ENCODE measurements around the gene SLC38A6. TPM values are rescaled to one million over a fixed set of nuclear protein-coding genes. Genes with fewer than 3 reads are reported as not detected.

The SLC38A6 gene
- total RNA-seq, 2 experiments from 2014 or later: 9.4 to 10.0 TPM

DNA sequence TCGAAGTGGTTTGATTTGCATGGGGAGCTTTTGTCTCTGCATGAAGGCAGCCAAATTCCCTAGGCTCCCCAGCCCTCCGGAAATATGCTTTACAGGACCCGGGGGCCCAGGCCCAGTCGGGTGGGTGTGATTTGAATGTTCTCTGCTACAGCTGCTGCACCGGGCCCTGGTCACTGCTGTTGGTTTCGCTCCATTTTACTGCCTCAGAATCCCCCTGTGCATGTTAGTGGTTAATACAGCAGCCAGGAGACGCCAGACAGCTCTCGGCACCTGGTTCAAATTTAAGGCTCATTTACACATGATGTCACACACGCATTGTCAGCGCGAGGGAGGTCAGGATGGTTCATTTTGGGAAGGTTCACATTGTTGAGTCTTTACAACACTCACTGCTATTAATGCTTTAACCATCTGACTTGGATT is 99.6 kb downstream of the SLC38A6 start:
- Histone ChIP-seq H3K4me1 (ENCODE audit: insufficient read depth, low read length) (no peaks in the 10 kb centered on the region), H3K27me3 (ENCODE audit: control insufficient read depth in 1 of 2, insufficient read depth in 2 of 2, low read length in 2 of 2) (no peaks in the 10 kb centered on the region), H3K36me3 (ENCODE audit: insufficient read depth, low read length) (no peaks in the 10 kb centered on the region), H3K27ac (ENCODE audit: low read depth in 1 of 2, low read length in 2 of 2) (no peak overlapping the region), H3K4me3 (ENCODE audit: low read length) (no peak overlapping the region), H3K9me3 (ENCODE audit: control insufficient read depth in 1 of 2, insufficient read depth in 1 of 2, low read length in 2 of 2) (no peaks in the 10 kb centered on the region)
- no peak for ATAC-seq (ENCODE audit: poor library complexity)
- no peak overlapping the region for H3K27ac Mint-ChIP-seq
- no peaks in the 10 kb centered on the region for H3K27me3 Mint-ChIP-seq
- H3K4me1 Mint-ChIP-seq (ENCODE audit: low read depth): no peaks in the 10 kb centered on the region
- no peak for DNase-seq
- TF ChIP-seq, protein P1, sequence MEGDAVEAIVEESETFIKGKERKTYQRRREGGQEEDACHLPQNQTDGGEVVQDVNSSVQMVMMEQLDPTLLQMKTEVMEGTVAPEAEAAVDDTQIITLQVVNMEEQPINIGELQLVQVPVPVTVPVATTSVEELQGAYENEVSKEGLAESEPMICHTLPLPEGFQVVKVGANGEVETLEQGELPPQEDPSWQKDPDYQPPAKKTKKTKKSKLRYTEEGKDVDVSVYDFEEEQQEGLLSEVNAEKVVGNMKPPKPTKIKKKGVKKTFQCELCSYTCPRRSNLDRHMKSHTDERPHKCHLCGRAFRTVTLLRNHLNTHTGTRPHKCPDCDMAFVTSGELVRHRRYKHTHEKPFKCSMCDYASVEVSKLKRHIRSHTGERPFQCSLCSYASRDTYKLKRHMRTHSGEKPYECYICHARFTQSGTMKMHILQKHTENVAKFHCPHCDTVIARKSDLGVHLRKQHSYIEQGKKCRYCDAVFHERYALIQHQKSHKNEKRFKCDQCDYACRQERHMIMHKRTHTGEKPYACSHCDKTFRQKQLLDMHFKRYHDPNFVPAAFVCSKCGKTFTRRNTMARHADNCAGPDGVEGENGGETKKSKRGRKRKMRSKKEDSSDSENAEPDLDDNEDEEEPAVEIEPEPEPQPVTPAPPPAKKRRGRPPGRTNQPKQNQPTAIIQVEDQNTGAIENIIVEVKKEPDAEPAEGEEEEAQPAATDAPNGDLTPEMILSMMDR (IDR thresholded peaks at IDR 0.05): no peak
- CTCF ChIA-PET: no interaction called here
- H3K36me3 Mint-ChIP-seq (ENCODE audit: low read depth): peaks cover 26% of the 10 kb centered on the region
- H3K9me3 Mint-ChIP-seq: peaks cover 4% of the 10 kb centered on the region
- H3K4me3 Mint-ChIP-seq: no peak overlapping the region
- POLR2A ChIA-PET: no interaction called here
- intact Hi-C loops (cut with DNase I, micrococcal nuclease): no loop called here

DNA sequence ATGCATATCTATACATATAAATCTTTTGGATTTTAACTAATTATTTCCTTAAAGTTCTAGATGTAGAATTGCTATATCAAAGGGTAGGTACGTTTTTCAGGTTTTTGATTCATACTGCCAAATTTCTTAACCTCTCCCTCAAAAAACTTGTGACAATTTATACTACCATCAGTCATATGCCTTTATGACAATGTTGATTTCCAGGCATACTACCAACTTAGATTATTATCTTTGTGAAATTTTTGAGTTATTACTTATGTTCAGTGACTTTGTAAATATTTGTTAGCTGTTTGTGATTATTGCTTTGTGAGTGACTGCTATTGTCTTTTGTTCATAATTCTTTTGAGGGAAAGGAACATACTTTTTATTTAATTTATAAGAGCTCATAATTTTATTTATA is 107.0 kb downstream of the SLC38A6 start:
- no peaks in the 10 kb centered on the region for H3K27me3 Mint-ChIP-seq

DNA sequence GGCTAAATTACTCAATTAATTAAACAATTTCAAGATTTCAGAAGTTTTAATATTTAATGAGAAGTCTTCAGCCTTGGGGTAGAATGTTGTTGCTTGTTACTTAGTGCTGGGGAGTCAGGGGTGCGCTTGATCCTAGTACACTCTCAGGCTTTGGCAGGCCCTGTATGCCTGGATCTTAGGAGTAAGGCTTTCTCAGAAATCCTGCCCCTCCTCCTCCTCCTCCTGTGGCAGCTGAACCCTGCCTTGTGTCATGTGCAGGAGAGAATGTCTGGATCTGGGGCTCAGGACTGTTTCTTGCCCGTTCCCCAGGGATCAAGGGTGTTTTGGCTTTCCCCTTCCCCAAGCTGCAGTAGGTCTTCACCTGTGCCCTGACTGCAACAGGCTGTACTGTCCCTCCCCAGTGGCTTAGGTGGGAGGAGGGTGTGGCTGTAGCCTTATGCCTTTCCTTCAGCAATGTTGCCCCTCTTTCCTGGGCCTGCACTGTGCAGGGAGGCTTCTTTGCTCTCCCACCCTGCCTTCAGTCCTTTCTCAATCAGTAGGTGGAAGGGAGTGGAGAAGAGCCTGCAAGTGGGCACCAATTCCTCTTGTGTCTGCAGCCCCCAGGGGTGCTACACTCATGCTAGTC is 108.2 kb downstream of the SLC38A6 start:
- no peaks in the 10 kb centered on the region for H3K4me1 Mint-ChIP-seq (ENCODE audit: low read depth)

More for the DNA sequence above, 107.0 kb downstream of the SLC38A6 start:
- Mint-ChIP-seq H3K36me3 (ENCODE audit: low read depth) (peaks cover 15% of the 10 kb centered on the region), H3K9me3 (peaks cover 7% of the 10 kb centered on the region), H3K4me1 (ENCODE audit: low read depth) (no peaks in the 10 kb centered on the region), H3K27ac (no peak overlapping the region), H3K4me3 (no peak overlapping the region)
- DNase-seq (no peak), ATAC-seq (ENCODE audit: poor library complexity) (no peak)
- TF ChIP-seq, protein P1 (IDR thresholded peaks at IDR 0.05): no peak
- POLR2A ChIA-PET: no interaction called here
- intact Hi-C loops (cut with DNase I, micrococcal nuclease): no loop called here
- CTCF ChIA-PET: no interaction called here
- no peaks in the 10 kb centered on the region for H3K4me1 ChIP-seq (ENCODE audit: insufficient read depth, low read length)
- H3K9me3 ChIP-seq (ENCODE audit: control insufficient read depth in 1 of 2, insufficient read depth in 1 of 2, low read length in 2 of 2): no peaks in the 10 kb centered on the region
- no peaks in the 10 kb centered on the region for H3K36me3 ChIP-seq (ENCODE audit: insufficient read depth, low read length)
- no peak overlapping the region for H3K27ac ChIP-seq (ENCODE audit: low read depth in 1 of 2, low read length in 2 of 2)
- H3K4me3 ChIP-seq (ENCODE audit: low read length): no peak overlapping the region
- no peaks in the 10 kb centered on the region for H3K27me3 ChIP-seq (ENCODE audit: control insufficient read depth in 1 of 2, insufficient read depth in 2 of 2, low read length in 2 of 2)

More for the DNA sequence above, 108.2 kb downstream of the SLC38A6 start:
- TF ChIP-seq, protein P1 (IDR thresholded peaks at IDR 0.05): no peak
- DNase-seq: no peak
- Mint-ChIP-seq H3K27ac (no peak overlapping the region), H3K27me3 (no peaks in the 10 kb centered on the region), H3K4me3 (no peak overlapping the region), H3K36me3 (ENCODE audit: low read depth) (peaks cover 15% of the 10 kb centered on the region), H3K9me3 (peaks cover 7% of the 10 kb centered on the region)
- ChIA-PET POLR2A (no interaction called here), CTCF (no interaction called here)
- Histone ChIP-seq H3K4me1 (ENCODE audit: insufficient read depth, low read length) (no peaks in the 10 kb centered on the region), H3K4me3 (ENCODE audit: low read length) (no peak overlapping the region), H3K27ac (ENCODE audit: low read depth in 1 of 2, low read length in 2 of 2) (no peak overlapping the region), H3K36me3 (ENCODE audit: insufficient read depth, low read length) (no peaks in the 10 kb centered on the region), H3K27me3 (ENCODE audit: control insufficient read depth in 1 of 2, insufficient read depth in 2 of 2, low read length in 2 of 2) (no peaks in the 10 kb centered on the region), H3K9me3 (ENCODE audit: control insufficient read depth in 1 of 2, insufficient read depth in 1 of 2, low read length in 2 of 2) (no peaks in the 10 kb centered on the region)
- no peak for ATAC-seq (ENCODE audit: poor library complexity)
- intact Hi-C loops (cut with DNase I, micrococcal nuclease): no loop called here
